Measurements from ENCODE around the gene SLC26A6.
A peak's percentile ranks its signal among the peaks of the same experiment; 100 is the strongest.

Gene SLC26A6

GRCh38 chr3:48631516-48632448 is 3.5 kb downstream of the SLC26A6 start:
- no peak for DNase-seq (ENCODE audit: low read depth in 2 of 2)

- DNase-seq (ENCODE audit: low read depth in 2 of 2), result no peak
These were observed 4.4 kb downstream of the SLC26A6 start for GRCh38 chr3:48630833-48631232.

GRCh38 chr3:48630407-48630806 is 4.9 kb downstream of the SLC26A6 start:
- no peak for DNase-seq (ENCODE audit: low read depth in 2 of 2)

GRCh38 chr3:48629894-48630293 is 5.4 kb downstream of the SLC26A6 start:
- DNase-seq (ENCODE audit: low read depth in 2 of 2), result no peak

- DNase-seq (ENCODE audit: low read depth in 2 of 2), result no peak
These were observed 6.8 kb downstream of the SLC26A6 start for GRCh38 chr3:48628277-48629017.

GRCh38 chr3:48625600-48625999 is 9.7 kb downstream of the SLC26A6 start:
- no peak for DNase-seq (ENCODE audit: low read depth in 2 of 2)

- no peak for DNase-seq (ENCODE audit: low read depth in 2 of 2)
These were observed 10.5 kb downstream of the SLC26A6 start for GRCh38 chr3:48624767-48625166.

GRCh38 chr3:48623851-48624547 is 11.3 kb downstream of the SLC26A6 start:
- no peak for DNase-seq (ENCODE audit: low read depth in 2 of 2)

- DNase-seq (ENCODE audit: low read depth in 2 of 2), result no peak
These were observed 13.8 kb downstream of the SLC26A6 start, which contains the start of gene TMEM89 for GRCh38 chr3:48621461-48621869. Gene TMEM89 (minus strand): TSS chr3:48621769. CDS start chr3:48621756, 13 bp downstream.

- DNase-seq (ENCODE audit: low read depth in 2 of 2), result no peak
These were observed 15.4 kb downstream of the SLC26A6 start for GRCh38 chr3:48619541-48620524.

- DNase-seq (ENCODE audit: low read depth in 2 of 2), result no peak
These were observed 17.7 kb downstream of the SLC26A6 start for GRCh38 chr3:48617559-48617958.

- no peak for DNase-seq (ENCODE audit: low read depth in 2 of 2)
These were observed 21.2 kb downstream of the SLC26A6 start for GRCh38 chr3:48614044-48614443.

- DNase-seq (ENCODE audit: low read depth in 2 of 2), result no peak
These were observed 23.0 kb downstream of the SLC26A6 start for GRCh38 chr3:48612309-48612708.

- peak; percentile 87 to 91 for DNase-seq (ENCODE audit: low read depth in 2 of 2)
These were observed 25.9 kb downstream of the SLC26A6 start, which contains the start of gene UQCRC1 for GRCh38 chr3:48609088-48610005. Gene UQCRC1 (minus strand): TSS chr3:48609646. CDS start chr3:48609620, 26 bp downstream.

- no peak for DNase-seq (ENCODE audit: low read depth in 2 of 2)
These were observed 27.7 kb downstream of the SLC26A6 start for GRCh38 chr3:48607519-48607918.

- no peak for DNase-seq (ENCODE audit: low read depth in 2 of 2)
These were observed 33.7 kb downstream of the SLC26A6 start for GRCh38 chr3:48601622-48601994.

- DNase-seq (ENCODE audit: low read depth in 2 of 2), result no peak
These were observed 34.3 kb downstream of the SLC26A6 start for GRCh38 chr3:48600711-48601621.

GRCh38 chr3:48599509-48600285 is 35.6 kb downstream of the SLC26A6 start:
- DNase-seq (ENCODE audit: low read depth in 2 of 2), result no peak

Measured in stimulated activated CD8-positive, alpha-beta memory T cell treated with anti-CD3 and anti-CD28 coated beads, Interleukin-2, amount 100 ng/mL, for 48 hours (primary cell).